Vagina (tissue), 2 donors: Measurements from ENCODE around the gene SCO2.

ENCODE experiments used
- POLR2A ChIP-seq, 2 donors: fragments of 450-650 bp; IDR thresholded peaks; one replicate each; pipeline ENCODE4 v1.6.1; 2017; ENCODE audit warnings: antibody characterized with exemption in 2 of 2, mild to moderate bottlenecking in 2 of 2, moderate library complexity in 2 of 2
- TF ChIP-seq, protein P1 (sequence below), 3 experiments: fragments of 450-650 bp in 2 of 3; fragments of 200-600 bp in 1 of 3; sonication (generic) in 1 of 3; IDR thresholded peaks; one replicate each; pipeline ENCODE4 v1.5.1; 2017 to 2019; ENCODE audit warnings: antibody characterized with exemption in 3 of 3, mild to moderate bottlenecking in 2 of 3, moderate library complexity in 2 of 3

DNA sequence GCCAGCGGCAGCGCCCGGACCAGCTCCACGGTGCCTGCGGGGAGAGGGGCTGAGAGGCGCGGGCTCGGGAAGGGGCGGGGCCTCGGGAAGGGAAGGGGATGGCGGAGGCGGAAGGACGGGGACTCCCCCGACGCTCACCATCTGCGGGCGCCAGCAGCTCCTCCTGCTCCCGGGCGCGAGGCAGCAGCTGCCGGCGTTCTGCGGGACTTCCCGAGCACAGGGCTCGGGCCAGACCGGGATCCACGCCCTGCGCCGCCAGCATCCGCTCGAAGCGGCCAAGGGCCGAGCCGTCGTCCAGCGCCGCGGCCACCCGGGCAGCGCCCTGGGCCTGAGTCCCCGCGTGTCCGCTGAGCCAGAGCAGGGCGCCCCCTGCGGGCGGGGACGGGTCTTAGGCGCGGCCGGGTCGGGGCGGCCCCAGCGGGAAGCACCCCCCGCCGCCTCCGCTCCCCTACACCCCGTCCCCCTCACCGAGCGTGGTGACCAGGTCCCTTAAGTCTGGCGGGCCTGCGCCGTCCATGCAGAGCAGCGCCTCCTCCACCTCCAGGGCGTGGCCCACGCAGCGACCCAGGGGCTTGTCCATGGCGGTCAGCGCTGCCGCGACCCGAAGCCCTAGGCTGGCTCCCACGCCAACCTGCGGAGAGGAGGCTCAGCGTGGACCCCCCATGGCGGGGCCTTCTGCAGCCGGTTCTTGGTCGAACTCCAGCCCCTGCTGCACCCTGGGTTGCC, 873 bp upstream of the SCO2 start:
- TF ChIP-seq POLR2A (IDR thresholded peaks at IDR 0.05) = peak in 1 of 2 donors; percentile 28
- TF ChIP-seq, protein P1, sequence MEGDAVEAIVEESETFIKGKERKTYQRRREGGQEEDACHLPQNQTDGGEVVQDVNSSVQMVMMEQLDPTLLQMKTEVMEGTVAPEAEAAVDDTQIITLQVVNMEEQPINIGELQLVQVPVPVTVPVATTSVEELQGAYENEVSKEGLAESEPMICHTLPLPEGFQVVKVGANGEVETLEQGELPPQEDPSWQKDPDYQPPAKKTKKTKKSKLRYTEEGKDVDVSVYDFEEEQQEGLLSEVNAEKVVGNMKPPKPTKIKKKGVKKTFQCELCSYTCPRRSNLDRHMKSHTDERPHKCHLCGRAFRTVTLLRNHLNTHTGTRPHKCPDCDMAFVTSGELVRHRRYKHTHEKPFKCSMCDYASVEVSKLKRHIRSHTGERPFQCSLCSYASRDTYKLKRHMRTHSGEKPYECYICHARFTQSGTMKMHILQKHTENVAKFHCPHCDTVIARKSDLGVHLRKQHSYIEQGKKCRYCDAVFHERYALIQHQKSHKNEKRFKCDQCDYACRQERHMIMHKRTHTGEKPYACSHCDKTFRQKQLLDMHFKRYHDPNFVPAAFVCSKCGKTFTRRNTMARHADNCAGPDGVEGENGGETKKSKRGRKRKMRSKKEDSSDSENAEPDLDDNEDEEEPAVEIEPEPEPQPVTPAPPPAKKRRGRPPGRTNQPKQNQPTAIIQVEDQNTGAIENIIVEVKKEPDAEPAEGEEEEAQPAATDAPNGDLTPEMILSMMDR (IDR thresholded peaks at IDR 0.05) = peak in 2 of 3 experiments; percentile 40 to 74
